SJSA1 (cell line): Measurements from ENCODE around the gene LHFPL3. TPM values are rescaled to one million over a fixed set of nuclear protein-coding genes. Genes with fewer than 3 reads are reported as not detected.

Source experiments
- DNase-seq, 2 experiments: peaks; one replicate each; pipeline ENCODE4 v3.0.0-alpha.2; 2015 to 2020; ENCODE audit warnings: low spot score in 2 of 2, low read depth in 1 of 2
- H3K27ac ChIP-seq: fragments of 250-450 bp; sonication (Bioruptor Pico); 2 replicates; pipeline ENCODE4 v1.5.1; 2020; ENCODE audit warnings: mild to moderate bottlenecking, moderate library complexity
- H3K27me3 ChIP-seq: fragments of 250-450 bp; sonication (Bioruptor Pico); replicated peaks from 2 replicates; pipeline ENCODE4 v1.5.1; 2020; ENCODE audit warnings: mild to moderate bottlenecking, moderate library complexity
- H3K36me3 ChIP-seq: fragments of 250-450 bp; sonication (Bioruptor Pico); 2 replicates; pipeline ENCODE4 v1.5.1; 2020; ENCODE audit warnings: mild to moderate bottlenecking
- H3K4me1 ChIP-seq: fragments of 250-450 bp; sonication (Bioruptor Pico); replicated peaks from 2 replicates; pipeline ENCODE4 v1.6.1; 2021; ENCODE audit warnings: mild to moderate bottlenecking
- H3K4me3 ChIP-seq: fragments of 250-450 bp; sonication (Bioruptor Pico); 2 replicates; pipeline ENCODE4 v1.5.1; 2020; ENCODE audit warnings: mild to moderate bottlenecking
- H3K9me3 ChIP-seq: fragments of 250-450 bp; sonication (Bioruptor Pico); replicated peaks from 2 replicates; pipeline ENCODE4 v1.5.1; 2020; ENCODE audit warnings: mild to moderate bottlenecking
- total RNA-seq: library from RNA; depleted of rRNA; stranded (reverse); fragments of >200 nt; shearing (Covaris generic); gene quantifications from 2 replicates; pipeline ENCODE4 v1.2.3, GENCODE V29; 2014

The LHFPL3 gene
- total RNA-seq, 1 experiment from 2014 or later: not detected

- Histone ChIP-seq H3K4me3 (no peak overlapping the region), H3K4me1 (no peaks in the 10 kb centered on the region), H3K36me3 (no peaks in the 10 kb centered on the region), H3K9me3 (no peaks in the 10 kb centered on the region), H3K27ac (no peak overlapping the region), H3K27me3 (peaks cover 7% of the 10 kb centered on the region; the same call in 1 of the 2 replicates)
- DNase-seq: no peak
Observed at GRCh38 chr7:104772405-104773345, 444.3 kb downstream of the LHFPL3 start.

DNA sequence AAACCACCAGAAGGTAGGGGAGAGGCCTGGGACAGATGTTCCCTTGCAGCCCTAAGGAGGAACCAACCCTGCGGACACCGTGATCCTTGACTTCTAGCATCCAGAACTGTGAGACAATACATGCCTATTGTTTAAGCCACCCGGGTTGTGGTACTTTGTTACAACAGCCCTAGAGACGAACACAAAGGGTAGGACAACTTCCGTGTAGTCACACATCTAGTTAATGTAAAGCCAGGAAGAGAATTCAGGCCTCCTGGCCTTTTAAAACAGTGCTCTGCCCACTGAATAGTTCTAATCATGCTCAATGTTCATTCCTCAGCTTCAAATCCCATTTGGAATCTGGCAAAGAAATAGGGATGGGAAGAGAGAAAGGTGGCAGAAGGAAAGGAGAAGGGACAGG, 445.4 kb downstream of the LHFPL3 start:
- Histone ChIP-seq H3K9me3 (no peaks in the 10 kb centered on the region), H3K4me1 (no peaks in the 10 kb centered on the region), H3K4me3 (no peak overlapping the region), H3K36me3 (no peaks in the 10 kb centered on the region), H3K27ac (no peak overlapping the region), H3K27me3 (peaks cover 7% of the 10 kb centered on the region; the same call in 1 of the 2 replicates)
- DNase-seq: no peak

DNA sequence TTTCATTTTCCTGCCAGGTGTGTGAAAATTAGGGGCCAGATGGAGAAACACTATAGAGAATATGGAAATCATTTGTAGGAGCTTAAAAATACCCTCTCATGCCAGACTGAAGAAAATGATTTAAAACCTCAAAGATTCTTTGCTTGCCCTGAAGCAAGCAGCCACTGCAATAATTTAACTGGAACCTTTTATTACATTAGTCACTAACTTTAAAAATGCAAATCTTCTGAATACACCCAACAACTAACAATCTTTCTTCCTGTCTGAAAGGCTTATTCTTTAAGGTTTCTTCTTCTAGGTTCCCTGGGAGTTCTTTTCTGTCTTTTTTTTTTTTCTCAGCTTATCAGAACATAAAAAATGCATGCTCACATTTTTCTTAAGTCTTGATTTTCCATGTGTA, 447.1 kb downstream of the LHFPL3 start:
- peaks cover 7% of the 10 kb centered on the region for H3K27me3 ChIP-seq
- H3K27ac ChIP-seq: no peak overlapping the region
- H3K4me1 ChIP-seq: no peaks in the 10 kb centered on the region
- no peaks in the 10 kb centered on the region for H3K9me3 ChIP-seq
- no peak overlapping the region for H3K4me3 ChIP-seq
- no peak for DNase-seq
- H3K36me3 ChIP-seq: no peaks in the 10 kb centered on the region

- Histone ChIP-seq H3K27ac (no peak overlapping the region), H3K4me3 (no peak overlapping the region), H3K27me3 (peaks cover 9% of the 10 kb centered on the region), H3K9me3 (no peaks in the 10 kb centered on the region), H3K36me3 (no peaks in the 10 kb centered on the region), H3K4me1 (no peaks in the 10 kb centered on the region)
- DNase-seq: no peak
Observed at GRCh38 chr7:104777301-104777800, 448.9 kb downstream of the LHFPL3 start.

DNA sequence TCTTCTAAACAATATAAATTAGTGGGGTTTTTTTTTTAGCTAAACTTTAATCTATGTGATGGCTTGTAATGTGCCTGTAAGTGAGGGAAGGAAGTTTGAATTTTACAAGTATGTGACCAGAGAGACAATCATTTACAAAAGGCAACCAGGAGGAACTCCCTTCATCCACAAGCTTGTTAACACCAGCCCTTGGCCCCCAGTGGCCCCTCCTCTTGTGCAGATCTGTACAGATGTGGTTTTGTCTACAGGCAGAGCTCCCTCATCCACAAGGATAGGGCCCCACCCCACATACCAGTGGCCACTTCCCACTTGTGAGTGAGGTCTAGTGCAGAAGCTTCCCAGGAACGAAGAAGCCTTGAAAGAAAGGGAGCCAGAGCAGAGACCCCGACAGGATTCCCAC, 451.5 kb downstream of the LHFPL3 start:
- Histone ChIP-seq H3K27ac (no peak overlapping the region), H3K4me1 (no peaks in the 10 kb centered on the region), H3K27me3 (peaks cover 15% of the 10 kb centered on the region), H3K9me3 (no peaks in the 10 kb centered on the region), H3K4me3 (no peak overlapping the region), H3K36me3 (no peaks in the 10 kb centered on the region)
- DNase-seq: no peak

DNA sequence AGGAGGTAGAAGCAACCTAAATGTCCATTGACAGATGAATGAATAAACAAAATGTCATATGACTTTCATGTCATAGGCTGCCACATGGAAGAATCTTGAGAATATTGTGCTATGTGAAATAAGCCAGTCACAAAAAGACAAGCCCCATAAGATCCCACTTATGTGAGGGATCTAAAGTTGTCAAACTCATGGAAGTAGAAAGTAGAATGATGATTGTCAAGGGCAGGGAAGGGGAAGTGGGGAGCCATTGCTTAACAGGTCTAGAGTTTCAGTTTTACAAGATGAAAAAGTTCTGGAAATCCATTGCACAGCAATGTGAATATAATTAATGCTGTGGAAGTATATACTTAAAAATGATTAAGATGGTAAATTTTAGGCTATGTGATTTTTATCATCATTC, 456.3 kb downstream of the LHFPL3 start:
- no peak for DNase-seq
- H3K9me3 ChIP-seq: no peaks in the 10 kb centered on the region
- no peak overlapping the region for H3K4me3 ChIP-seq
- peaks cover 12% of the 10 kb centered on the region for H3K27me3 ChIP-seq
- no peaks in the 10 kb centered on the region for H3K4me1 ChIP-seq
- no peaks in the 10 kb centered on the region for H3K36me3 ChIP-seq
- H3K27ac ChIP-seq: no peak overlapping the region

DNA sequence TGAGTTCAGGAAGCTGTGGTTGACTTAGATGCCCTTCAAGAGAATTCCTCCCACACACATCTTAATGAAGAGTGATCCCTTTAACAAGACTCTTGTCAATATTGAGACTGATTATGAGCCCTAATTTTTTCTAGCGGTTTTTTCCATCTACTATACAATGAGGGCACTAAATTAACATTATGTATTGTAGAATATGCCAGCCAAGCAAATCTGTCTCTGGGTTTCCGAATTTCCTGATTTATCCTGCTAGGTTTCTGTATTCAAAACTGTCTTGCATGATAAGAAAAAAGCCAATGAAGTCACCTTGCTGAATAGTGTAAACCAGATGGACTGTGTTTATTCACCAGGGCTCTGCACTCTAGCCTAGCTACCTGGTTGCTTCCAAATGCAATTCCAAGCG, 461.4 kb downstream of the LHFPL3 start:
- Histone ChIP-seq H3K9me3 (no peaks in the 10 kb centered on the region), H3K27me3 (peaks cover 11% of the 10 kb centered on the region; the same call in 1 of the 2 replicates), H3K4me3 (no peak overlapping the region), H3K36me3 (no peaks in the 10 kb centered on the region), H3K27ac (no peak overlapping the region), H3K4me1 (no peaks in the 10 kb centered on the region)
- DNase-seq: no peak

GRCh38 chr7:104790440-104790839, 462.0 kb downstream of the LHFPL3 start:
- no peaks in the 10 kb centered on the region for H3K36me3 ChIP-seq
- H3K4me1 ChIP-seq: no peaks in the 10 kb centered on the region
- no peak overlapping the region for H3K27ac ChIP-seq
- H3K27me3 ChIP-seq: peaks cover 12% of the 10 kb centered on the region; the same call in 1 of the 2 replicates
- no peak for DNase-seq
- no peaks in the 10 kb centered on the region for H3K9me3 ChIP-seq
- no peak overlapping the region for H3K4me3 ChIP-seq

DNA sequence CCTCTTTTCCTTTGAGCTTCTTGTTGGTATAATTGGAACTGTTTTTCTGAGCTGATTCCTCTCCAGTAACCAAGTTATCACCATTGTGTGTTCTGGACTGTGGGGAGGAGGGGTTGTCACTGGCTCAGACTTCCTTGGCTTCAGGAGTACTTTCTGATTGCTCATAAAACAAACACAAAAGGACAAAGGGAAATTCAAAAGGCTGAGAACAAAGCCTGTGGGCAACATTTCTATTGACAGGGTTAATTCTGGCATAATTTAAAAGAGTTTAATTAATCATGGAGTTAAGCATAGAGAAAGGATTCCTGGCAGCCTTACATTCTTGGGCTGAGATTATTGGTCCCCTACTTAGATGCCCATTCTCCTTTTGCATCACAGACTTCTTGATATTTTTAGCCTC, 462.7 kb downstream of the LHFPL3 start:
- no peaks in the 10 kb centered on the region for H3K36me3 ChIP-seq
- no peak for DNase-seq
- no peaks in the 10 kb centered on the region for H3K9me3 ChIP-seq
- peaks cover 13% of the 10 kb centered on the region; the same call in 1 of the 2 replicates for H3K27me3 ChIP-seq
- H3K4me3 ChIP-seq: no peak overlapping the region
- no peaks in the 10 kb centered on the region for H3K4me1 ChIP-seq
- no peak overlapping the region for H3K27ac ChIP-seq

DNA sequence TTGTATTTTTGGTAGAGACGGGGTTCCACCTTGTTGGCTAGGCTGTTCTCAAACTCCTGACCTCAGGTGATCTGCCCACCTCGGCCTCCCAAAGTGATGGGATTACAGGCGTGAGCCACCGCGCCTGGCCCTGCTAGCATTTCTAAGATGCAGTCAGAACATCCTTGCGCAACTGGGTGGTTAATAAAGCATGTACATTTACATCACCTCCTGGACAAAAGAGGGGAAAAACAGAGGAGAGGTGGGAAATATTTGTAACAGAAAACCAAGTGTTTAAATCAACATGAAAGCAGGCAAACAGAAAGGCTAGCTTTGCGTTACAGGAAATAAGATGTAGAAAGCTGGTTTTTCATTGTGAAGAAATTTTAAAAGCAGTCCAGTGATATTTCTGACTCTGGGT, 464.7 kb downstream of the LHFPL3 start:
- H3K36me3 ChIP-seq: no peaks in the 10 kb centered on the region
- DNase-seq: no peak

GRCh38 chr7:104794154-104794553, 465.8 kb downstream of the LHFPL3 start:
- no peak overlapping the region for H3K27ac ChIP-seq
- H3K27me3 ChIP-seq: peaks cover 15% of the 10 kb centered on the region; the same call in 1 of the 2 replicates
- no peaks in the 10 kb centered on the region for H3K4me1 ChIP-seq
- no peak overlapping the region for H3K4me3 ChIP-seq
- DNase-seq: no peak
- no peaks in the 10 kb centered on the region for H3K36me3 ChIP-seq
- H3K9me3 ChIP-seq: no peaks in the 10 kb centered on the region

More for the DNA sequence above, 464.7 kb downstream of the LHFPL3 start:
- H3K4me3 ChIP-seq: no peak overlapping the region
- H3K9me3 ChIP-seq: no peaks in the 10 kb centered on the region
- peaks cover 15% of the 10 kb centered on the region; the same call in 1 of the 2 replicates for H3K27me3 ChIP-seq
- no peak overlapping the region for H3K27ac ChIP-seq
- H3K4me1 ChIP-seq: no peaks in the 10 kb centered on the region

DNA sequence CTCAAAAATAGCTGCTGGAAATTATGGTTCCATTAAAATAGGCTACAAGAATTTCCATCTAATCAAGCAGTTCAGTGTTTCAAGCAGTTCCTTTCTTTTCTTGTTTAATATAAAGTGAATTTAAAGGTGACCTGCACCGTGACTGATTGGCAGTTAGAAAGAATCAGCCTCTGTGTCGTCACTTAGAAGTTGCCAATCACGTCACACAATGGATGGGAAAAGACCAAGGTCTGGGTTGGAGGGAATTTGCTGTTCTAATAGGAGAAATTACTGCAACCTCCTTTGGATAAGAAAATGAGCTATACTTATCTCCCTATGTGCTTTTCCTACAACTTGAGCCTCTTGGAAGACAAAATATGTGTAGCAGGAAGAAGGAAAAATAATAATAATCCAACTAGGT, 466.2 kb downstream of the LHFPL3 start:
- H3K36me3 ChIP-seq: no peaks in the 10 kb centered on the region
- DNase-seq: no peak

DNA sequence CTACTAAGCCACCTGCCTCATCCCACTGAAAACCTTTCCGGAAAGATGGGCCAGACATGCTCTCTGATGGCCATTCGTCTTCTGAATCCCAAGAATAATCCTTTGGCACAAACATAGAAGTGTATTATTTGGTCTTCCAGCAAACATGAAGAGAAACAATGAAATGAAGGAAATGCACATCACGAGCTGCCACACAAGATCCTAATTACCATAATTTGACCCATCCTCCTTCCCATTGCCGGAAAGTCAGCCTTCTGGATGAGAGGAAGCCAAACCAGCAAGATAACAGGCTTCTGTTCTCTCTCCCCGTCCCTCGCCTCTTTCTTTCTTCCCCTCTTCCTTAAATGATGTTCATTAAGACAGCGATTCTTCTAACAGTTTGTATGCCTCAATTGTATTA, 466.7 kb downstream of the LHFPL3 start:
- H3K9me3 ChIP-seq: no peaks in the 10 kb centered on the region
- no peak overlapping the region for H3K4me3 ChIP-seq
- no peak overlapping the region for H3K27ac ChIP-seq
- H3K36me3 ChIP-seq: no peaks in the 10 kb centered on the region
- no peak for DNase-seq
- H3K4me1 ChIP-seq: no peaks in the 10 kb centered on the region
- H3K27me3 ChIP-seq: peaks cover 15% of the 10 kb centered on the region; the same call in 1 of the 2 replicates

More for the DNA sequence above, 466.2 kb downstream of the LHFPL3 start:
- Histone ChIP-seq H3K27ac (no peak overlapping the region), H3K27me3 (peaks cover 15% of the 10 kb centered on the region; the same call in 1 of the 2 replicates), H3K4me3 (no peak overlapping the region), H3K9me3 (no peaks in the 10 kb centered on the region), H3K4me1 (no peaks in the 10 kb centered on the region)
